Peyer's patch (tissue), 4 donors: ENCODE data around the gene ACTR8. TPM values are rescaled to one million over a fixed set of nuclear protein-coding genes. Genes with fewer than 3 reads are reported as not detected.

Experiments used
- DNase-seq, 3 donors: peaks; one replicate each; pipeline ENCODE4 v3.0.0-alpha.2; 2017 to 2019
- H3K27ac ChIP-seq, 4 donors: fragments of 200-600 bp; sonication (generic); one replicate each; pipeline ENCODE4 v1.5.1; 2016 to 2019
- H3K27me3 ChIP-seq, 2 donors: fragments of 200-600 bp; sonication (generic); one replicate each; pipeline ENCODE4 v1.5.1; 2019
- H3K36me3 ChIP-seq, 3 donors: fragments of 200-600 bp; sonication (generic); one replicate each; pipeline ENCODE4 v1.5.1; 2016 to 2019
- H3K4me1 ChIP-seq, 4 donors: fragments of 200-600 bp; sonication (generic); one replicate each; pipeline ENCODE4 v1.5.1; 2016 to 2019
- H3K4me3 ChIP-seq, 4 donors: fragments of 200-600 bp; sonication (generic); 1 replicate in 3 of 4; 2 replicates in 1 of 4; pipeline ENCODE4 v1.5.1; 2016 to 2019; ENCODE audit warnings: mild to moderate bottlenecking in 1 of 4
- H3K9me3 ChIP-seq, 4 donors: fragments of 200-600 bp; sonication (generic); one replicate each; pipeline ENCODE4 v1.5.1; 2016 to 2019; ENCODE audit warnings: mild to moderate bottlenecking in 1 of 4
- CTCF ChIP-seq, 6 experiments: fragments of 450-650 bp in 4 of 6; fragments of 200-600 bp in 2 of 6; sonication (generic) in 1 of 6; IDR thresholded peaks; one replicate each; pipeline ENCODE4 v1.5.1; 2017 to 2019; ENCODE audit warnings: antibody characterized with exemption in 6 of 6, mild to moderate bottlenecking in 3 of 6, moderate library complexity in 1 of 6
- POLR2A ChIP-seq, 2 donors: fragments of 450-650 bp; IDR thresholded peaks; one replicate each; pipeline ENCODE4 v1.5.1; 2017; ENCODE audit warnings: antibody characterized with exemption in 2 of 2, mild to moderate bottlenecking in 2 of 2, moderate library complexity in 2 of 2
- total RNA-seq, 4 donors: library from RNA; depleted of rRNA; stranded (reverse); fragments of >200 nt; gene quantifications; one replicate each; pipeline ENCODE4 v1.1.0, GENCODE V29; 2016

ACTR8 gene
- total RNA-seq, 4 donors from 2014 or later, result 13.7 to 53.6 (median 24.9) TPM

- no peaks in the 10 kb centered on the region for H3K27me3 ChIP-seq
- TF ChIP-seq CTCF (IDR thresholded peaks at IDR 0.05) (no peak), POLR2A (IDR thresholded peaks at IDR 0.05) (no peak)
- H3K4me3 ChIP-seq, result no peak overlapping the region
- H3K4me1 ChIP-seq, result no peaks in the 10 kb centered on the region
- DNase-seq, result no peak
- no peaks in the 10 kb centered on the region for H3K9me3 ChIP-seq
- peaks cover 0 to 26% (median 0%) of the 10 kb centered on the region in 3 donors for H3K36me3 ChIP-seq
- H3K27ac ChIP-seq, result no peak overlapping the region
Measured at GRCh38 chr3:53836084-53836872, 45.7 kb downstream of the ACTR8 start.

- Histone ChIP-seq H3K27me3 (no peaks in the 10 kb centered on the region), H3K36me3 (peaks cover 0 to 26% (median 0%) of the 10 kb centered on the region in 3 donors), H3K27ac (no peak overlapping the region), H3K9me3 (no peaks in the 10 kb centered on the region), H3K4me3 (no peak overlapping the region), H3K4me1 (no peaks in the 10 kb centered on the region)
- no peak for DNase-seq
- no peak for TF ChIP-seq CTCF (IDR thresholded peaks at IDR 0.05)
- no peak for TF ChIP-seq POLR2A (IDR thresholded peaks at IDR 0.05)
Measured at GRCh38 chr3:53835257-53835656, 46.7 kb downstream of the ACTR8 start.

- Histone ChIP-seq H3K27ac (no peak overlapping the region), H3K4me3 (no peak overlapping the region), H3K4me1 (no peaks in the 10 kb centered on the region), H3K36me3 (peaks cover 0 to 22% (median 0%) of the 10 kb centered on the region in 3 donors), H3K27me3 (no peaks in the 10 kb centered on the region), H3K9me3 (no peaks in the 10 kb centered on the region)
- TF ChIP-seq CTCF (IDR thresholded peaks at IDR 0.05) (no peak), POLR2A (IDR thresholded peaks at IDR 0.05) (no peak)
- no peak for DNase-seq
Measured at GRCh38 chr3:53834429-53835095, 47.4 kb downstream of the ACTR8 start.

- DNase-seq, result no peak
- peaks cover 0 to 21% (median 0%) of the 10 kb centered on the region in 3 donors for H3K36me3 ChIP-seq
- H3K27me3 ChIP-seq, result no peaks in the 10 kb centered on the region
- no peaks in the 10 kb centered on the region for H3K4me1 ChIP-seq
- H3K27ac ChIP-seq, result no peak overlapping the region
- no peak for TF ChIP-seq CTCF (IDR thresholded peaks at IDR 0.05)
- no peak for TF ChIP-seq POLR2A (IDR thresholded peaks at IDR 0.05)
- H3K4me3 ChIP-seq, result no peak overlapping the region
- H3K9me3 ChIP-seq, result no peaks in the 10 kb centered on the region
Measured at GRCh38 chr3:53833700-53834099, 48.3 kb downstream of the ACTR8 start.

GRCh38 chr3:53833053-53833645, 48.8 kb downstream of the ACTR8 start:
- TF ChIP-seq CTCF (IDR thresholded peaks at IDR 0.05), result no peak
- TF ChIP-seq POLR2A (IDR thresholded peaks at IDR 0.05), result no peak
- Histone ChIP-seq H3K27me3 (no peaks in the 10 kb centered on the region), H3K4me3 (no peak overlapping the region), H3K36me3 (peaks cover 0 to 21% (median 0%) of the 10 kb centered on the region in 3 donors), H3K4me1 (no peaks in the 10 kb centered on the region), H3K27ac (no peak overlapping the region), H3K9me3 (no peaks in the 10 kb centered on the region)
- DNase-seq, result no peak
